ENCODE results near the gene CFAP70. TPM values are rescaled to one million over a fixed set of nuclear protein-coding genes. Genes with fewer than 3 reads are reported as not detected.

CFAP70 gene
- total and polyA plus RNA-seq, 2 experiments from 2014 or later: 0.43 to 0.65 TPM

GRCh38 chr10:73220989-73221388, 137.7 kb downstream of the CFAP70 start:
- no peak for DNase-seq
- Histone ChIP-seq H3K36me3 (ENCODE audit: low read depth) (peaks cover 15% of the 10 kb centered on the region; the same call in 1 of the 2 replicates), H2AFZ (no peak overlapping the region), H4K20me1 (ENCODE audit: insufficient read depth) (no peaks in the 10 kb centered on the region), H3K4me1 (ENCODE audit: insufficient read depth) (peaks cover 13% of the 10 kb centered on the region; the same call in 1 of the 2 replicates), H3F3A (ENCODE audit: insufficient read depth) (no peaks in the 10 kb centered on the region), H3K79me2 (ENCODE audit: insufficient read depth) (no peaks in the 10 kb centered on the region), H3K27ac (no peak overlapping the region), H3K9me3 (ENCODE audit: low read depth) (no peaks in the 10 kb centered on the region), H3K9ac (no peak overlapping the region), H3K4me2 (ENCODE audit: unreplicated experiment) (no peak overlapping the region), H3K9me2 (ENCODE audit: insufficient read depth) (no peaks in the 10 kb centered on the region), H3K27me3 (replicated peaks; ENCODE audit: insufficient read depth) (no peaks in the 10 kb centered on the region), H3K4me3 (no peak overlapping the region)
- TF ChIP-seq EZH2 (IDR thresholded peaks at IDR 0.05; ENCODE audit: insufficient read depth, poor library complexity, severe bottlenecking): no peak
- TF ChIP-seq EZH2phosphoT487 (IDR thresholded peaks at IDR 0.05; ENCODE audit: insufficient read depth, low read depth): no peak
- 98 to 100% methylated on average over 1 of the region's 1 CpG for WGBS, 2 experiments (ENCODE audit: low coverage in 1 of 2, low lambda C conversion rate in 2 of 2, missing lambda C conversion rate in 2 of 2)
- in situ Hi-C loops (cut with MboI): no loop called here

DNA sequence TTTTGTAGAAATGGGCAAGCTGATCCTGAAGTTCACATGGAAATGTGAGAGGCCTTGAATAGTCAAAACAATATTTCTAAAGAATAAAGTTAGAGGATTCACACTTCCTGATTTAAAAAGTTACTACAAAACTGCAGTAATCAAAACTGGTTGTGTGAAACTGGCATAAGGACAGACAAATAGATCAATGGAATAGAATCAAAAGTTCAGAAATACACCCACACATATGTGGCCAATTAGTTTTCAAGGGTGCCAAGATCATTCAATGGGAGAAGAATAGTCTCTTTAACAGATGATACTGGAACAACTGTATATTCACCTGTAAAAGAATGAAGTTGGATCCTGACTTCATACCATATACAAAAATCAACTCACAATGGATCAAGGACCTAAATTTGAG, 139.3 kb downstream of the CFAP70 start:
- Histone ChIP-seq H3K4me1 (ENCODE audit: insufficient read depth) (peaks cover 5% of the 10 kb centered on the region; the same call in 1 of the 2 replicates), H3K4me2 (ENCODE audit: unreplicated experiment) (no peak overlapping the region), H3K79me2 (ENCODE audit: insufficient read depth) (no peaks in the 10 kb centered on the region; the same call in 1 of the 2 replicates), H3F3A (ENCODE audit: insufficient read depth) (no peaks in the 10 kb centered on the region), H3K9ac (no peak overlapping the region), H3K4me3 (no peak overlapping the region), H3K27ac (no peak overlapping the region), H3K36me3 (ENCODE audit: low read depth) (peaks cover 15% of the 10 kb centered on the region; the same call in 1 of the 2 replicates), H2AFZ (no peak overlapping the region), H3K9me2 (ENCODE audit: insufficient read depth) (no peaks in the 10 kb centered on the region), H4K20me1 (ENCODE audit: insufficient read depth) (no peaks in the 10 kb centered on the region), H3K27me3 (replicated peaks; ENCODE audit: insufficient read depth) (no peaks in the 10 kb centered on the region), H3K9me3 (ENCODE audit: low read depth) (no peaks in the 10 kb centered on the region)
- in situ Hi-C loops (cut with MboI): no loop called here
- DNase-seq: no peak
- TF ChIP-seq EZH2 (IDR thresholded peaks at IDR 0.05; ENCODE audit: insufficient read depth, poor library complexity, severe bottlenecking) (no peak), EZH2phosphoT487 (IDR thresholded peaks at IDR 0.05; ENCODE audit: insufficient read depth, low read depth) (no peak)

DNA sequence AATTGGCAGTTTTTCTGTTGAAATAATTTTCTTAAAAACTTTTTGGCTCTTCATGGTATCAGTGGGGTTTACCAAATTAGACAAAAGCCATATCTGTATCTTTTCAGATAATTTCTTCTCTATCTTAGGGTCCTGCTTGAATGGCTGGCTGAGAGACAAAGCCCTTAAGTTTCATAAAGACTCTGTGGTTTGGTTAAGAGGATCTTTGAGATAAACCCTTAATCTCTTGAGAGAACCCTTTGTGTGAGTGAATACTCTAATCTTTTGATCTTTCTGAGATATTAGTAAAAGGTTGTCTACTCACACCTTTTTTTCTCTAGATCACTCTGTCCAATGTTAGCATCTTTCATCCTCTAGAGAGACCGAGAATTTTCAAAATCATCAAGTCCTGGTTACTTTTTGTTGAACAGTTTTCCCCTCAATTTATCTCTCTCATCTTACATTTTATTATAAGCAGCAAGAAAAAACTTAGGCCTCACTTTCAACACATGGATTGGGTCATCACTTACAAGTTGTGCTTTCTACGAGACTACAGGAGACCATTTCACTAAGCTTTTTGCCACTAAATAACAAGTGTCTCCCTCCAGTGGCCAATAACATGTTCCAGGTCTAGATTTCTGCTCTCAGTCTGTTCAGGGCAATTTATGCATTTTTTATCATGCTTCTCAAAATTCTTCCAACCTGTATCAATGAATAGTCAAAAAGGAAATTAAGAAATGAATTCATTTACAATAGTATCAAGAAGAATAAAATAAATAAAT, 140.1 kb downstream of the CFAP70 start:
- DNase-seq: peak; percentile 47
- Histone ChIP-seq H3K27ac (no peak overlapping the region), H3K36me3 (ENCODE audit: low read depth) (peaks cover 15% of the 10 kb centered on the region; the same call in 1 of the 2 replicates), H3F3A (ENCODE audit: insufficient read depth) (no peaks in the 10 kb centered on the region), H3K27me3 (replicated peaks; ENCODE audit: insufficient read depth) (no peaks in the 10 kb centered on the region), H3K4me2 (ENCODE audit: unreplicated experiment) (no peak overlapping the region), H3K9me3 (ENCODE audit: low read depth) (no peaks in the 10 kb centered on the region), H3K9ac (no peak overlapping the region), H3K4me3 (no peak overlapping the region), H3K79me2 (ENCODE audit: insufficient read depth) (no peaks in the 10 kb centered on the region; the same call in 1 of the 2 replicates), H3K4me1 (ENCODE audit: insufficient read depth) (peaks cover 5% of the 10 kb centered on the region; the same call in 1 of the 2 replicates), H3K9me2 (ENCODE audit: insufficient read depth) (no peaks in the 10 kb centered on the region), H4K20me1 (ENCODE audit: insufficient read depth) (no peaks in the 10 kb centered on the region), H2AFZ (no peak overlapping the region)
- WGBS, 2 experiments (ENCODE audit: low coverage in 1 of 2, low lambda C conversion rate in 2 of 2, missing lambda C conversion rate in 2 of 2): 94 to 96% methylated on average over 2 of the region's 2 CpGs
- in situ Hi-C loops (cut with MboI): no loop called here
- TF ChIP-seq EZH2 (IDR thresholded peaks at IDR 0.05; ENCODE audit: insufficient read depth, poor library complexity, severe bottlenecking) (no peak), EZH2phosphoT487 (IDR thresholded peaks at IDR 0.05; ENCODE audit: insufficient read depth, low read depth) (no peak)

DNA sequence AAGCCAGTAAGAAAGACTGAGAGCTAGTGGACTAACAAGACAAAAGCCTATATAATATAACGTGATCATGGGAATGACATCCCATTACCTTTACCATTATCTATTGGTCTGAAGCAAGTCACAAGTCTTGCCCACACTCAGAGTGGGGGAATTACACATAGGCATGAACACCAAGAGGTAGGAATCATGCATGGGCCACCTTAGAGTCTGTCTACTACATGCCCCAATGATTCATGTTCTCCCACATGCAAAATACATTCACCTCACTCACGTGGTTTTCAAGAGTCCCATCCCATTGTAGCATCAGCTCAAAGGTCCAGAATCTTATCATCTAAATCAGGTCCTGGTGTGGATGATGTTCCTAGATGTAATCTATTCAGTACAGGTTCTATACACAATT, 141.0 kb downstream of the CFAP70 start:
- H3K79me2 ChIP-seq (ENCODE audit: insufficient read depth): no peaks in the 10 kb centered on the region; the same call in 1 of the 2 replicates
- H3K4me3 ChIP-seq: no peak overlapping the region
- H4K20me1 ChIP-seq (ENCODE audit: insufficient read depth): no peaks in the 10 kb centered on the region
- no peaks in the 10 kb centered on the region for H3K27me3 ChIP-seq (replicated peaks; ENCODE audit: insufficient read depth)
- TF ChIP-seq EZH2 (IDR thresholded peaks at IDR 0.05; ENCODE audit: insufficient read depth, poor library complexity, severe bottlenecking): no peak
- TF ChIP-seq EZH2phosphoT487 (IDR thresholded peaks at IDR 0.05; ENCODE audit: insufficient read depth, low read depth): no peak
- no peak for DNase-seq
- H3K27ac ChIP-seq: no peak overlapping the region
- no peak overlapping the region for H3K9ac ChIP-seq
- in situ Hi-C loops (cut with MboI): no loop called here
- peaks cover 15% of the 10 kb centered on the region; the same call in 1 of the 2 replicates for H3K36me3 ChIP-seq (ENCODE audit: low read depth)
- H3K9me2 ChIP-seq (ENCODE audit: insufficient read depth): no peaks in the 10 kb centered on the region
- 79 to 80% methylated on average over 2 of the region's 2 CpGs for WGBS, 2 experiments (ENCODE audit: low coverage in 1 of 2, low lambda C conversion rate in 2 of 2, missing lambda C conversion rate in 2 of 2)
- H3F3A ChIP-seq (ENCODE audit: insufficient read depth): no peaks in the 10 kb centered on the region
- H2AFZ ChIP-seq: no peak overlapping the region
- peaks cover 5% of the 10 kb centered on the region; the same call in 1 of the 2 replicates for H3K4me1 ChIP-seq (ENCODE audit: insufficient read depth)
- no peak overlapping the region for H3K4me2 ChIP-seq (ENCODE audit: unreplicated experiment)
- H3K9me3 ChIP-seq (ENCODE audit: low read depth): no peaks in the 10 kb centered on the region

Measured in GM23248 (cell line).